Endothelial cell of umbilical vein (primary cell): ENCODE results near the gene COX14. TPM values are rescaled to one million over a fixed set of nuclear protein-coding genes. Genes with fewer than 3 reads are reported as not detected.

Source experiments
- BruUV-seq: library from RNA; stranded (reverse); fragments of 400-500 nt; replicated peaks from 2 replicates; lab custom pipeline; 2021; lab: Mats Ljungman, UMichigan
- CTCF ChIA-PET: fragments of 300-600, 350-600 bp; sonication (Branson Sonifier 250); formaldehyde crosslinking; loops from one replicate; lab custom pipeline; 2021; ENCODE audit warnings: antibody characterized with exemption, inconsistent platforms; lab: Charles Lee
- POLR2A ChIA-PET: fragments of 300-600, 350-600 bp; sonication (Branson Sonifier 250); formaldehyde crosslinking; loops from one replicate; lab custom pipeline; 2021; ENCODE audit warnings: antibody characterized with exemption, inconsistent platforms; lab: Charles Lee
- DNase-seq: peaks from one replicate; pipeline ENCODE4 v3.0.0-alpha.2; 2011; ENCODE audit warnings: low read depth, low spot score
- FAIRE-seq: peaks from 2 replicates; lab custom pipeline; 2011; peaks lifted over from hg19 to GRCh38; lab: Jason Lieb, UNC
- H2AFZ ChIP-seq: 2 replicates; pipeline ENCODE4 v1.6.0; 2012; ENCODE audit warnings: low read depth, low read length, control low read depth, inconsistent platforms
- H3K27ac ChIP-seq: 2 replicates; pipeline ENCODE4 v1.5.1; 2011; ENCODE audit warnings: low read depth, mild to moderate bottlenecking, control low read depth, low read length, moderate library complexity; ENCODE audit not compliant: insufficient read depth
- H3K27me3 ChIP-seq, 2 experiments: 2 replicates each; pipeline versions ENCODE4 v1.6.0 to v1.6.1; 2011; ENCODE audit warnings: low read length in 2 of 2, mixed read lengths in 1 of 2; ENCODE audit not compliant: control insufficient read depth in 2 of 2, insufficient read depth in 2 of 2
- H3K36me3 ChIP-seq, 2 experiments: 2 replicates in 1 of 2; 3 replicates in 1 of 2; pipeline ENCODE4 v1.5.1; 2011; ENCODE audit warnings: low read length in 2 of 2, mild to moderate bottlenecking in 1 of 2, moderate library complexity in 1 of 2; ENCODE audit not compliant: control insufficient read depth in 2 of 2, insufficient read depth in 2 of 2; ENCODE audit errors: extremely low read depth in 1 of 2
- H3K4me1 ChIP-seq: 3 replicates; pipeline ENCODE4 v1.5.1; 2011; ENCODE audit warnings: mild to moderate bottlenecking, low read length; ENCODE audit not compliant: control insufficient read depth, insufficient read depth; ENCODE audit errors: extremely low read depth
- H3K4me2 ChIP-seq: 2 replicates; pipeline ENCODE4 v1.6.1; 2011; ENCODE audit warnings: low read length, control low read depth, mixed read lengths; ENCODE audit not compliant: insufficient read depth
- H3K4me3 ChIP-seq, 3 experiments: fragments of 200-600 bp in 1 of 3; sonication (generic), shearing (Covaris generic) in 1 of 3; replicated peaks in 1 of 3; 2 replicates each; pipeline ENCODE4 v1.5.1; 2011 to 2016; ENCODE audit warnings: control low read depth in 3 of 3, low read length in 3 of 3, mild to moderate bottlenecking in 2 of 3, inconsistent platforms in 1 of 3, low read depth in 1 of 3, moderate library complexity in 1 of 3; ENCODE audit not compliant: insufficient read depth in 1 of 3
- H3K79me2 ChIP-seq: 2 replicates; pipeline ENCODE4 v1.6.0; 2012; ENCODE audit warnings: low read length, inconsistent platforms; ENCODE audit not compliant: control insufficient read depth, insufficient read depth
- H3K9ac ChIP-seq: replicated peaks from 2 replicates; pipeline ENCODE3; 2011; ENCODE audit warnings: low read length, control low read depth; ENCODE audit not compliant: insufficient read depth; ENCODE audit errors: extremely low read depth
- H3K9me1 ChIP-seq: replicated peaks from 3 replicates; pipeline ENCODE4 v1.6.0; 2011; ENCODE audit warnings: mild to moderate bottlenecking, low read length; ENCODE audit not compliant: control insufficient read depth, insufficient read depth; ENCODE audit errors: extremely low read depth
- H3K9me3 ChIP-seq: replicated peaks from 2 replicates; pipeline ENCODE4 v1.5.1; 2012; ENCODE audit warnings: low read length, inconsistent platforms; ENCODE audit not compliant: control insufficient read depth, insufficient read depth
- H4K20me1 ChIP-seq: replicated peaks from 2 replicates; pipeline ENCODE3; 2011; ENCODE audit warnings: mild to moderate bottlenecking, low read length; ENCODE audit not compliant: control insufficient read depth, insufficient read depth; ENCODE audit errors: extremely low read depth
- EZH2 ChIP-seq: IDR thresholded peaks from 2 replicates; pipeline ENCODE4 v1.6.1; 2012; ENCODE audit warnings: borderline replicate concordance, low read depth, mild to moderate bottlenecking, moderate library complexity, low read length, inconsistent platforms; ENCODE audit not compliant: severe bottlenecking
- FOS ChIP-seq: IDR thresholded peaks from 2 replicates; pipeline ENCODE4 v1.6.1; 2011; ENCODE audit warnings: mild to moderate bottlenecking, low read length, moderate library complexity, borderline replicate concordance; ENCODE audit not compliant: insufficient read depth
- GATA2 ChIP-seq: IDR thresholded peaks from 2 replicates; pipeline ENCODE4 v1.7.0; 2011; ENCODE audit warnings: low read depth, mild to moderate bottlenecking, moderate library complexity, mixed read lengths, low read length; ENCODE audit not compliant: insufficient read length, insufficient read depth
- MYC ChIP-seq: IDR thresholded peaks from one replicate; pipeline ENCODE4 v1.6.1; 2011; ENCODE audit warnings: mild to moderate bottlenecking, low read depth, low read length
- POLR2A ChIP-seq: IDR thresholded peaks from 2 replicates; pipeline ENCODE4 v1.6.1; 2012; ENCODE audit warnings: low read depth, mild to moderate bottlenecking, control low read depth, low read length
- POLR2AphosphoS5 ChIP-seq: IDR thresholded peaks from 2 replicates; pipeline ENCODE4 v1.6.1; 2012; ENCODE audit warnings: low read depth, mild to moderate bottlenecking, control low read depth, low read length, moderate library complexity; ENCODE audit not compliant: insufficient read depth
- dilution Hi-C: fragments of 300-500 bp; cut with MboI; formaldehyde crosslinking; loops from one replicate; pipeline ENCODE4 v1.15.0; 2019; ENCODE audit warnings: low sequenced_read_pairs; ENCODE audit not compliant: extremely low pct_ligation_motif_present
- intact Hi-C: fragments of 100-400 bp; cut with micrococcal nuclease; formaldehyde crosslinking; loops from one replicate; pipeline ENCODE4 v1.10.0; 2022
- polyA plus RNA-seq, 4 experiments: library from polyadenylated mRNA; depleted of rRNA in 3 of 4; stranded (reverse) in 3 of 4; unstranded in 1 of 4; fragments of >200 nt; gene quantifications; 2 replicates each; pipeline versions ENCODE4 v1.2.1 to v1.2.3, GENCODE V29; 2011 to 2012; ENCODE audit warnings: missing spikeins in 1 of 4
- total RNA-seq: library from RNA; stranded (reverse); gene quantifications from 2 replicates; pipeline ENCODE4 v1.2.3, GENCODE V29; 2021
- TF ChIP-seq, protein P1 (sequence below): IDR thresholded peaks from 2 replicates; pipeline ENCODE4 v1.6.1; 2011; ENCODE audit not compliant: insufficient read depth, insufficient read length

The COX14 gene
- total and polyA plus RNA-seq, 2 donors (not counting 3 experiments of a cell fraction or from before 2014, with no cell fraction given) = 40.3 to 106 TPM

- Histone ChIP-seq H3K36me3 (no peaks in the 10 kb centered on the region), H3K9me1 (no peaks in the 10 kb centered on the region), H3K79me2 (peaks cover 2% of the 10 kb centered on the region), H3K4me2 (no peak overlapping the region), H2AFZ (no peak overlapping the region), H3K4me1 (peaks cover 6% of the 10 kb centered on the region), H4K20me1 (no peaks in the 10 kb centered on the region), H3K4me3 (no peak overlapping the region), H3K27ac (no peak overlapping the region), H3K27me3 (no peaks in the 10 kb centered on the region), H3K9ac (no peak overlapping the region), H3K9me3 (no peaks in the 10 kb centered on the region)
- ChIA-PET CTCF (interaction anchor here (1.7 kb wide), 1 partner anchor 8 kb away, joined by 6 read pairs; no protein-coding TSS in a partner anchor), POLR2A (no interaction called here)
- intact Hi-C loops = loop anchor here (5.0 kb wide), 1 partner anchor 558 kb away; no protein-coding TSS in a partner anchor
- TF ChIP-seq FOS (no peak), GATA2 (no peak), POLR2AphosphoS5 (no peak), POLR2A (no peak), MYC (no peak)
- TF ChIP-seq, protein P1, sequence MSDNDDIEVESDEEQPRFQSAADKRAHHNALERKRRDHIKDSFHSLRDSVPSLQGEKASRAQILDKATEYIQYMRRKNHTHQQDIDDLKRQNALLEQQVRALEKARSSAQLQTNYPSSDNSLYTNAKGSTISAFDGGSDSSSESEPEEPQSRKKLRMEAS = no peak
- no TSS peak for BruUV-seq
- dilution Hi-C loops = no loop called here
- no peak for FAIRE-seq
- no peak for DNase-seq
Observed at GRCh38 chr12:50079771-50080170, 32.3 kb upstream of the COX14 start.

DNA sequence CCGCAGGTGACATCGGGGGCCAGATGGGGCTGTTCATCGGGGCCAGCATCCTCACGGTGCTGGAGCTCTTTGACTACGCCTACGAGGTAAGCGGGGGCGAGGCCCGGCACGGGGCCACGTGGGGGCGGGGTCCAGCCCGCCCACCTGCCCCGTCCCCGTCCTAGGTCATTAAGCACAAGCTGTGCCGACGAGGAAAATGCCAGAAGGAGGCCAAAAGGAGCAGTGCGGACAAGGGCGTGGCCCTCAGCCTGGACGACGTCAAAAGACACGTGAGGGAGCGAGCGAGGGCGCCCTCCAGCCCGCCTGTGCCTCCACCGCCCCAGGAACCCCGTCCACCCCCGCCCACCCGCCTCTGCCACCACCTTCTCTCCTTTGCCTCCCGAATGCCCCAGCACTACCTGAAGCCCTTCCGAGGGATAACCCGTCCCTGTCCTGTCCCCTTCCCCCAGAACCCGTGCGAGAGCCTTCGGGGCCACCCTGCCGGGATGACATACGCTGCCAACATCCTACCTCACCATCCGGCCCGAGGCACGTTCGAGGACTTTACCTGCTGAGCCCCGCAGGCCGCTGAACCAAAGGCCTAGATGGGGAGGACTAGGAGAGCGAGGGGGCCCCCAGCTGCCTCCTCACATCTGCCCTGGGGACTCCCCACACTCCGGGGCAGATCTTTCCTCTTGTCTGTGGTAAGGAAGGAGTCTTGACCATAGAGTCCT lies 30.8 kb upstream of the COX14 start:
- Histone ChIP-seq H4K20me1 (no peaks in the 10 kb centered on the region), H3K27ac (no peak overlapping the region), H3K9ac (no peak overlapping the region), H3K4me1 (peaks cover 9% of the 10 kb centered on the region), H3K27me3 (no peaks in the 10 kb centered on the region), H3K4me3 (no peak overlapping the region), H3K9me3 (no peaks in the 10 kb centered on the region), H3K4me2 (no peak overlapping the region), H3K9me1 (no peaks in the 10 kb centered on the region), H2AFZ (no peak overlapping the region), H3K79me2 (peaks cover 8% of the 10 kb centered on the region), H3K36me3 (no peaks in the 10 kb centered on the region)
- BruUV-seq = no TSS peak
- intact Hi-C loops = no loop called here
- dilution Hi-C loops = no loop called here
- POLR2A ChIA-PET = no interaction called here
- FAIRE-seq (no peak), DNase-seq (no peak)
- TF ChIP-seq EZH2 (no peak), POLR2A (no peak)
- CTCF ChIA-PET = no interaction called here
